ENCODE data around the gene ACTR10. TPM values are rescaled to one million over a fixed set of nuclear protein-coding genes. Genes with fewer than 3 reads are reported as not detected.

Gene ACTR10
- total and polyA plus RNA-seq, 2 of the 8 experiments (the other 6 are each of a cell fraction or from before 2014, with no cell fraction given) = 15.4 to 34.6 TPM

DNA sequence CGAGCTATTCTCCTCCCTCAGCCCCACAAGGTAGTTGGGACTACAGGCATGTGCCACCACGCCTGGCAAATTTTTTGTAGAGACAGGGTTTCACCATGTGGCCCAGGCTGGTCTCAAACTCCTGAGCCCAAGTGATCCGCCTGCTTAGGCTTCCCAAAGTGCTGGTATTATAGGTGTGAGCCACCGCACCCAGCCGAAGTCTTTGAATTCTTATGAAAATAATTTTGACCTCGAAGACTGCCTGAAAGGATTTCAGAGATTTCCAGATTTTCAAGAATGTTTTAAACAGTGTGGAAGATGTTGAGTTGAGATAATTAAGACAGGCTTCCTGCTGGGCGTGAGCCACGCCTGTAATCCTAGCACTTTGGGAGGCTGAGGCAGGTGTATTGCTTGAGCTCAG is 49.7 kb downstream of the ACTR10 start:
- POLR2A ChIA-PET (ENCODE audit: partially characterized antibody) = interaction anchor here (4.4 kb wide), 1 partner anchor 49 kb away, joined by 22 read pairs; the partner anchor contains the start of gene ARID4A
- no peak overlapping the region for H2BK12ac ChIP-seq (ENCODE audit: low read depth, low read length)
- H4K5ac ChIP-seq (ENCODE audit: insufficient read length, low read depth, low read length) = no peak overlapping the region
- H4K20me1 ChIP-seq (replicated peaks in 1 of 2; ENCODE audit: control insufficient read depth in 1 of 2, insufficient read depth in 2 of 2, low read length in 2 of 2) = peaks cover 12% of the 10 kb centered on the region in 2 experiments
- H3K79me1 ChIP-seq (ENCODE audit: low read depth, low read length) = 0 out of 2 replicates have a peak, but pooled peaks cover 3% of the 10 kb centered on the region
- H2BK5ac ChIP-seq (ENCODE audit: low read depth, low read length) = no peak overlapping the region
- no peak overlapping the region for H3K9ac ChIP-seq (replicated peaks in 1 of 4; ENCODE audit: extremely low read depth in 1 of 4, low read depth in 3 of 4, low read length in 3 of 4)
- no peak overlapping the region for H4K91ac ChIP-seq (replicated peaks; ENCODE audit: insufficient read length, low read length)
- no peak overlapping the region for H3K14ac ChIP-seq (ENCODE audit: insufficient read length)
- no peak overlapping the region for H4K8ac ChIP-seq (ENCODE audit: extremely low read depth, insufficient read depth, low read length)
- H3K9me3 ChIP-seq (ENCODE audit: insufficient read depth in 2 of 2, low read depth in 1 of 2, low read length in 1 of 2) = no peaks in the 10 kb centered on the region
- H3K56ac ChIP-seq (replicated peaks; ENCODE audit: insufficient read length, low read depth, low read length) = no peak overlapping the region
- 89% methylated on average over 8 of the region's 8 CpGs; no CpG with 5 or more reads in 1 of the 2 experiments for WGBS, 2 experiments (ENCODE audit: extremely low coverage in 1 of 2, insufficient coverage in 1 of 2, insufficient read length in 1 of 2, insufficient replicate concordance in 2 of 2, low coverage in 1 of 2, low lambda C conversion rate in 2 of 2, missing lambda C conversion rate in 1 of 2)
- CTCF ChIA-PET (ENCODE audit: partially characterized antibody) = interaction anchor here (1.7 kb wide), 1 partner anchor 12 kb away, joined by 5 read pairs; no protein-coding TSS in a partner anchor
- no peaks in the 10 kb centered on the region for H3K27me3 ChIP-seq (replicated peaks in 1 of 4; ENCODE audit: control insufficient read depth in 3 of 4, extremely low read depth in 1 of 4, insufficient read depth in 3 of 4, low read length in 3 of 4)
- no peak overlapping the region for H3K23ac ChIP-seq (ENCODE audit: insufficient read length)
- H3K36me3 ChIP-seq (ENCODE audit: control insufficient read depth in 2 of 4, insufficient read depth in 4 of 4, low read length in 3 of 4) = peaks cover 2 to 35% (median 19%) of the 10 kb centered on the region in 4 experiments; a peak in 7 of 8 replicates
- DNase-seq (ENCODE audit: low read depth in 1 of 2, low spot score in 2 of 2) (no peak), FAIRE-seq (no peak)
- no peak overlapping the region for H3K4ac ChIP-seq (replicated peaks; ENCODE audit: insufficient read length, low read depth, low read length)
- H3K79me2 ChIP-seq (ENCODE audit: control insufficient read depth in 1 of 2, insufficient read depth in 2 of 2, low read length in 2 of 2) = peaks cover 15 to 75% of the 10 kb centered on the region in 2 experiments
- H2AK5ac ChIP-seq (ENCODE audit: low read depth, low read length) = no peak overlapping the region
- H3K23me2 ChIP-seq (ENCODE audit: low read depth, low read length) = peaks cover 2% of the 10 kb centered on the region; the same call in 1 of the 2 replicates
- H2AFZ ChIP-seq (ENCODE audit: low read length) = no peak overlapping the region
- H3K4me1 ChIP-seq (replicated peaks in 1 of 4; ENCODE audit: control insufficient read depth in 3 of 4, insufficient read depth in 4 of 4, low read length in 3 of 4) = peaks cover 0 to 5% (median 0%) of the 10 kb centered on the region in 4 experiments; a peak in 1 of 7 replicates
- no peak overlapping the region for H3K4me2 ChIP-seq (ENCODE audit: insufficient read depth in 1 of 2, low read depth in 2 of 2, low read length in 2 of 2)
- no peak overlapping the region for H3K27ac ChIP-seq (ENCODE audit: low read depth, low read length)
- no peak overlapping the region for H2BK15ac ChIP-seq (ENCODE audit: low read length)
- no peak overlapping the region for H2BK20ac ChIP-seq (ENCODE audit: low read length)
- no peak for TF ChIP-seq JUND (IDR thresholded peaks at IDR 0.05; ENCODE audit: low read length)
- TF ChIP-seq TCF12 (IDR thresholded peaks at IDR 0.05; ENCODE audit: low read depth, low read length) = no peak
- no peak for TF ChIP-seq RFX5 (IDR thresholded peaks at IDR 0.05; ENCODE audit: borderline replicate concordance, low read depth, low read length)
- TF ChIP-seq, protein P1, sequence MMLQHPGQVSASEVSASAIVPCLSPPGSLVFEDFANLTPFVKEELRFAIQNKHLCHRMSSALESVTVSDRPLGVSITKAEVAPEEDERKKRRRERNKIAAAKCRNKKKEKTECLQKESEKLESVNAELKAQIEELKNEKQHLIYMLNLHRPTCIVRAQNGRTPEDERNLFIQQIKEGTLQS (IDR thresholded peaks at IDR 0.05; ENCODE audit: insufficient read depth, low read depth, low read length) = no peak
- TF ChIP-seq MAFK (IDR thresholded peaks at IDR 0.05; ENCODE audit: low read depth, low read length) = no peak
- TF ChIP-seq RAD21 (IDR thresholded peaks at IDR 0.05 in 1 of 2, conservative IDR thresholded peaks at IDR 0.05 in 1 of 2; ENCODE audit: low read depth in 2 of 2, low read length in 2 of 2) = no peak
- no peak for TF ChIP-seq BACH1 (IDR thresholded peaks at IDR 0.05; ENCODE audit: low read length)
- no peak for TF ChIP-seq KDM1A (IDR thresholded peaks at IDR 0.05; ENCODE audit: borderline replicate concordance, low read length)
- no peak for TF ChIP-seq GTF2F1 (IDR thresholded peaks at IDR 0.05; ENCODE audit: borderline replicate concordance, low read depth, low read length)
- TF ChIP-seq HDAC6 (IDR thresholded peaks at IDR 0.05; ENCODE audit: low read depth, low read length) = no peak
- no peak for TF ChIP-seq RXRA (IDR thresholded peaks at IDR 0.05; ENCODE audit: insufficient read depth, low read depth, low read length)
- TF ChIP-seq SRF (IDR thresholded peaks at IDR 0.05; ENCODE audit: low read depth, low read length) = no peak
- TF ChIP-seq SP2 (IDR thresholded peaks at IDR 0.05; ENCODE audit: low read length) = no peak
- no peak overlapping the region for H3K4me3 ChIP-seq (ENCODE audit: extremely low read depth in 1 of 4, insufficient read depth in 2 of 4, low read depth in 3 of 4, low read length in 4 of 4)
- no peak overlapping the region for H2BK120ac ChIP-seq (replicated peaks; ENCODE audit: low read depth, low read length)
- no peak overlapping the region for H3K18ac ChIP-seq (ENCODE audit: extremely low read depth, low read length)
